Peyer's patch (tissue), 4 donors: ENCODE data around the gene S1PR1.

Experiments used
- POLR2A ChIP-seq, 2 donors: fragments of 450-650 bp; IDR thresholded peaks; one replicate each; pipeline ENCODE4 v1.5.1; 2017; ENCODE audit warnings: antibody characterized with exemption in 2 of 2, mild to moderate bottlenecking in 2 of 2, moderate library complexity in 2 of 2
- TF ChIP-seq, protein P1 (sequence below), 6 experiments: fragments of 450-650 bp in 4 of 6; fragments of 200-600 bp in 2 of 6; sonication (generic) in 1 of 6; IDR thresholded peaks; one replicate each; pipeline ENCODE4 v1.5.1; 2017 to 2019; ENCODE audit warnings: antibody characterized with exemption in 6 of 6, mild to moderate bottlenecking in 3 of 6, moderate library complexity in 1 of 6

DNA sequence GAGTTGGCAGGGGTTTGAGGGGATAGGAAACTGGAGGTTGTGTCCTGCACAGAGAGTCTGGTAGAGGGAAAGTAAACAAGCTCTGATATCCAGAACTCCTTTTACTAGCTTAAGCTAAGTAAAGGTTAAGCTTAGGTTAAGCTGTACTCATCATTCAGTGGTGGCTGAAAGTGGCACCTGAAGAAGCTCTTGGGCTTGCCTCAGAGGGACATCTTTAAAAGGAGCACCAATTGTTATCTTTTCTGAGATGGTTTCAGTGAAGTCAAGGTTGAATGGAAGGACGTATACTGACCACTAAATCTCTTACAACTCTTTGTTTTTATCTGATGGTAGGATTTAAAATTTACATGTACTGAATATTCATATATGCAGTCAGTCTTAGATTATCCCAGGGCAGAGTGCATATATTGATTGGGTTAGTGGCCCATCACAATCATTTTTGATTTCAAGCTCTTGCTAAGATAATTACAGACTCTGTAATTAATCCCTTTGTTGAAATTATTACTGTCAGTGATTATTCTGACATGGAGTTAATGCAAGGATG, 43.3 kb downstream of the S1PR1 start:
- TF ChIP-seq, protein P1, sequence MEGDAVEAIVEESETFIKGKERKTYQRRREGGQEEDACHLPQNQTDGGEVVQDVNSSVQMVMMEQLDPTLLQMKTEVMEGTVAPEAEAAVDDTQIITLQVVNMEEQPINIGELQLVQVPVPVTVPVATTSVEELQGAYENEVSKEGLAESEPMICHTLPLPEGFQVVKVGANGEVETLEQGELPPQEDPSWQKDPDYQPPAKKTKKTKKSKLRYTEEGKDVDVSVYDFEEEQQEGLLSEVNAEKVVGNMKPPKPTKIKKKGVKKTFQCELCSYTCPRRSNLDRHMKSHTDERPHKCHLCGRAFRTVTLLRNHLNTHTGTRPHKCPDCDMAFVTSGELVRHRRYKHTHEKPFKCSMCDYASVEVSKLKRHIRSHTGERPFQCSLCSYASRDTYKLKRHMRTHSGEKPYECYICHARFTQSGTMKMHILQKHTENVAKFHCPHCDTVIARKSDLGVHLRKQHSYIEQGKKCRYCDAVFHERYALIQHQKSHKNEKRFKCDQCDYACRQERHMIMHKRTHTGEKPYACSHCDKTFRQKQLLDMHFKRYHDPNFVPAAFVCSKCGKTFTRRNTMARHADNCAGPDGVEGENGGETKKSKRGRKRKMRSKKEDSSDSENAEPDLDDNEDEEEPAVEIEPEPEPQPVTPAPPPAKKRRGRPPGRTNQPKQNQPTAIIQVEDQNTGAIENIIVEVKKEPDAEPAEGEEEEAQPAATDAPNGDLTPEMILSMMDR (IDR thresholded peaks at IDR 0.05), result no peak
- no peak for TF ChIP-seq POLR2A (IDR thresholded peaks at IDR 0.05)
